ENCODE measurements around the gene SIAH1.

GRCh38 chr16:48383877-48384519, 1.2 kb downstream of the SIAH1 start:
- TF ChIP-seq, protein P1, sequence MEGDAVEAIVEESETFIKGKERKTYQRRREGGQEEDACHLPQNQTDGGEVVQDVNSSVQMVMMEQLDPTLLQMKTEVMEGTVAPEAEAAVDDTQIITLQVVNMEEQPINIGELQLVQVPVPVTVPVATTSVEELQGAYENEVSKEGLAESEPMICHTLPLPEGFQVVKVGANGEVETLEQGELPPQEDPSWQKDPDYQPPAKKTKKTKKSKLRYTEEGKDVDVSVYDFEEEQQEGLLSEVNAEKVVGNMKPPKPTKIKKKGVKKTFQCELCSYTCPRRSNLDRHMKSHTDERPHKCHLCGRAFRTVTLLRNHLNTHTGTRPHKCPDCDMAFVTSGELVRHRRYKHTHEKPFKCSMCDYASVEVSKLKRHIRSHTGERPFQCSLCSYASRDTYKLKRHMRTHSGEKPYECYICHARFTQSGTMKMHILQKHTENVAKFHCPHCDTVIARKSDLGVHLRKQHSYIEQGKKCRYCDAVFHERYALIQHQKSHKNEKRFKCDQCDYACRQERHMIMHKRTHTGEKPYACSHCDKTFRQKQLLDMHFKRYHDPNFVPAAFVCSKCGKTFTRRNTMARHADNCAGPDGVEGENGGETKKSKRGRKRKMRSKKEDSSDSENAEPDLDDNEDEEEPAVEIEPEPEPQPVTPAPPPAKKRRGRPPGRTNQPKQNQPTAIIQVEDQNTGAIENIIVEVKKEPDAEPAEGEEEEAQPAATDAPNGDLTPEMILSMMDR (IDR thresholded peaks at IDR 0.05), result no peak
- TF ChIP-seq GABPB1 (CRISPR knock-in tag; IDR thresholded peaks at IDR 0.05), result no peak
- TF ChIP-seq ZNF317 (CRISPR knock-in tag; IDR thresholded peaks at IDR 0.05; ENCODE audit: borderline replicate concordance, low read depth), result no peak
- no peak for TF ChIP-seq ELF4 (CRISPR knock-in tag; IDR thresholded peaks at IDR 0.05; ENCODE audit: low read depth)
- TF ChIP-seq JUN (CRISPR knock-in tag; IDR thresholded peaks at IDR 0.05), result no peak
- no peak for TF ChIP-seq KAT7 (CRISPR knock-in tag; IDR thresholded peaks at IDR 0.05; ENCODE audit: borderline replicate concordance)
- TF ChIP-seq FOXP4 (CRISPR knock-in tag; IDR thresholded peaks at IDR 0.05), result no peak

Data from WTC11 (cell line).